Peyer's patch (tissue), 4 donors: ENCODE results near the gene SRRM2. TPM values are rescaled to one million over a fixed set of nuclear protein-coding genes. Genes with fewer than 3 reads are reported as not detected.

Experiments
- DNase-seq, 3 donors: peaks; one replicate each; pipeline ENCODE4 v3.0.0-alpha.2; 2017 to 2019
- H3K27ac ChIP-seq, 4 donors: fragments of 200-600 bp; sonication (generic); one replicate each; pipeline ENCODE4 v1.5.1; 2016 to 2019
- H3K27me3 ChIP-seq, 2 donors: fragments of 200-600 bp; sonication (generic); one replicate each; pipeline ENCODE4 v1.5.1; 2019
- H3K36me3 ChIP-seq, 3 donors: fragments of 200-600 bp; sonication (generic); one replicate each; pipeline ENCODE4 v1.5.1; 2016 to 2019
- H3K4me1 ChIP-seq, 4 donors: fragments of 200-600 bp; sonication (generic); one replicate each; pipeline ENCODE4 v1.5.1; 2016 to 2019
- H3K4me3 ChIP-seq, 4 donors: fragments of 200-600 bp; sonication (generic); 1 replicate in 3 of 4; 2 replicates in 1 of 4; pipeline ENCODE4 v1.5.1; 2016 to 2019; ENCODE audit warnings: mild to moderate bottlenecking in 1 of 4
- H3K9me3 ChIP-seq, 4 donors: fragments of 200-600 bp; sonication (generic); one replicate each; pipeline ENCODE4 v1.5.1; 2016 to 2019; ENCODE audit warnings: mild to moderate bottlenecking in 1 of 4
- CTCF ChIP-seq, 6 experiments: fragments of 450-650 bp in 4 of 6; fragments of 200-600 bp in 2 of 6; sonication (generic) in 1 of 6; IDR thresholded peaks; one replicate each; pipeline ENCODE4 v1.5.1; 2017 to 2019; ENCODE audit warnings: antibody characterized with exemption in 6 of 6, mild to moderate bottlenecking in 3 of 6, moderate library complexity in 1 of 6
- POLR2A ChIP-seq, 2 donors: fragments of 450-650 bp; IDR thresholded peaks; one replicate each; pipeline ENCODE4 v1.5.1; 2017; ENCODE audit warnings: antibody characterized with exemption in 2 of 2, mild to moderate bottlenecking in 2 of 2, moderate library complexity in 2 of 2
- total RNA-seq, 4 donors: library from RNA; depleted of rRNA; stranded (reverse); fragments of >200 nt; gene quantifications; one replicate each; pipeline ENCODE4 v1.1.0, GENCODE V29; 2016

Gene SRRM2
- total RNA-seq, 4 donors from 2014 or later, result 683 to 3,742 (median 1,673) TPM

- peak in 2 of 3 donors; percentile 39 to 44 for DNase-seq
- TF ChIP-seq CTCF (IDR thresholded peaks at IDR 0.05) (no peak), POLR2A (IDR thresholded peaks at IDR 0.05) (no peak)
- H3K4me3 ChIP-seq, result peak overlapping the region; percentile 27 to 59 (median 52)
These were observed 32.1 kb downstream of the SRRM2 start for GRCh38 chr16:2784358-2785100.

GRCh38 chr16:2785101-2785991 is 32.9 kb downstream of the SRRM2 start:
- DNase-seq, result peak in 2 of 3 donors; percentile 53
- Histone ChIP-seq H3K27ac (peak overlapping the region in 1 of 4 donors; percentile 55), H3K27me3 (peaks cover 0 to 8% of the 10 kb centered on the region in 2 donors), H3K36me3 (no peaks in the 10 kb centered on the region), H3K9me3 (no peaks in the 10 kb centered on the region), H3K4me3 (peak overlapping the region; percentile 27 to 59 (median 52)), H3K4me1 (peaks cover 0 to 21% (median 10%) of the 10 kb centered on the region in 4 donors)
- TF ChIP-seq POLR2A (IDR thresholded peaks at IDR 0.05), result no peak
- peak in 1 of 6 experiments; percentile 14 for TF ChIP-seq CTCF (IDR thresholded peaks at IDR 0.05)

More at GRCh38 chr16:2784358-2785100, 32.1 kb downstream of the SRRM2 start:
- peaks cover 0 to 21% (median 10%) of the 10 kb centered on the region in 4 donors for H3K4me1 ChIP-seq
- H3K27me3 ChIP-seq, result peaks cover 0 to 8% of the 10 kb centered on the region in 2 donors
- no peaks in the 10 kb centered on the region for H3K9me3 ChIP-seq
- H3K27ac ChIP-seq, result peak overlapping the region in 1 of 4 donors; percentile 55
- no peaks in the 10 kb centered on the region for H3K36me3 ChIP-seq

- Histone ChIP-seq H3K36me3 (no peaks in the 10 kb centered on the region), H3K4me3 (no peak overlapping the region), H3K9me3 (no peaks in the 10 kb centered on the region), H3K27ac (no peak overlapping the region), H3K27me3 (peaks cover 0 to 8% of the 10 kb centered on the region in 2 donors), H3K4me1 (peaks cover 0 to 21% (median 10%) of the 10 kb centered on the region in 4 donors)
- TF ChIP-seq CTCF (IDR thresholded peaks at IDR 0.05), result no peak
- no peak for TF ChIP-seq POLR2A (IDR thresholded peaks at IDR 0.05)
- peak in 1 of 3 donors; percentile 42 for DNase-seq
These were observed 33.8 kb downstream of the SRRM2 start for GRCh38 chr16:2786061-2786825.

GRCh38 chr16:2786826-2787151 is 34.4 kb downstream of the SRRM2 start:
- no peaks in the 10 kb centered on the region for H3K36me3 ChIP-seq

More at GRCh38 chr16:2786826-2787151, 34.4 kb downstream of the SRRM2 start:
- peak in 1 of 3 donors; percentile 7 for DNase-seq
- no peak overlapping the region for H3K27ac ChIP-seq
- H3K9me3 ChIP-seq, result no peaks in the 10 kb centered on the region
- H3K4me1 ChIP-seq, result peaks cover 0 to 21% (median 10%) of the 10 kb centered on the region in 4 donors
- H3K4me3 ChIP-seq, result no peak overlapping the region
- TF ChIP-seq POLR2A (IDR thresholded peaks at IDR 0.05) (no peak), CTCF (IDR thresholded peaks at IDR 0.05) (no peak)
- H3K27me3 ChIP-seq, result peaks cover 0 to 8% of the 10 kb centered on the region in 2 donors
